Left ventricle myocardium inferior (tissue), 1 donor: ENCODE measurements around the gene CNTN4. TPM values are rescaled to one million over a fixed set of nuclear protein-coding genes. Genes with fewer than 3 reads are reported as not detected.

Source experiments
- DNase-seq: peaks from one replicate; pipeline ENCODE4 v3.0.0-alpha.2; 2020
- H3K27ac ChIP-seq: fragments of 200-600 bp; replicated peaks from 2 replicates; pipeline ENCODE4 v1.8.0; 2021
- H3K27me3 ChIP-seq: fragments of 200-600 bp; 2 replicates; pipeline ENCODE4 v1.8.0; 2021; ENCODE audit warnings: low read depth
- H3K36me3 ChIP-seq: fragments of 200-600 bp; 2 replicates; pipeline ENCODE4 v1.8.0; 2021
- H3K4me1 ChIP-seq: fragments of 200-600 bp; 2 replicates; pipeline ENCODE4 v1.8.0; 2021
- H3K4me3 ChIP-seq: fragments of 200-600 bp; 2 replicates; pipeline ENCODE4 v1.8.0; 2021; ENCODE audit warnings: mild to moderate bottlenecking, moderate library complexity
- H3K9me3 ChIP-seq: fragments of 200-600 bp; replicated peaks from 2 replicates; pipeline ENCODE4 v1.8.0; 2021
- CTCF ChIP-seq: fragments of 200-600 bp; IDR thresholded peaks from 2 replicates; pipeline ENCODE4 v1.8.0; 2021; ENCODE audit warnings: antibody characterized with exemption, mild to moderate bottlenecking, borderline replicate concordance
- intact Hi-C: fragments of 100-400 bp; cut with micrococcal nuclease; formaldehyde crosslinking; loops from one replicate; pipeline ENCODE4 v1.11.0; 2022
- total RNA-seq: library from RNA; stranded (reverse); fragmentation: NEBNext Ultra II Directional; extraction: Animal tissue kit (Norgen Biotek cat#: 25700); gene quantifications from one replicate; pipeline ENCODE4 v1.2.1, GENCODE V29; 2021
- donor health status: DM: no; HTN: yes; CAD: no; lungs with severe emphysema.

CNTN4 gene
- total RNA-seq, 1 donor from 2014 or later: 1.2 TPM

GRCh38 chr3:2153053-2153452 is 54.4 kb downstream of the CNTN4 start:
- Histone ChIP-seq H3K4me3 (no peak overlapping the region), H3K27ac (no peak overlapping the region), H3K4me1 (no peaks in the 10 kb centered on the region), H3K9me3 (no peaks in the 10 kb centered on the region), H3K27me3 (peaks cover 12% of the 10 kb centered on the region), H3K36me3 (no peaks in the 10 kb centered on the region)
- no peak for TF ChIP-seq CTCF
- intact Hi-C loops: no loop called here
- no peak for DNase-seq

- Histone ChIP-seq H3K27ac (no peak overlapping the region), H3K27me3 (peaks cover 12% of the 10 kb centered on the region), H3K4me1 (no peaks in the 10 kb centered on the region), H3K36me3 (no peaks in the 10 kb centered on the region), H3K4me3 (no peak overlapping the region), H3K9me3 (no peaks in the 10 kb centered on the region)
- DNase-seq: no peak
- intact Hi-C loops: no loop called here
- TF ChIP-seq CTCF: no peak
Observed at GRCh38 chr3:2153547-2153946, 54.9 kb downstream of the CNTN4 start.

- no peaks in the 10 kb centered on the region for H3K4me1 ChIP-seq
- no peak overlapping the region for H3K27ac ChIP-seq
- no peak overlapping the region for H3K4me3 ChIP-seq
- H3K9me3 ChIP-seq: no peaks in the 10 kb centered on the region
- intact Hi-C loops: no loop called here
- DNase-seq: no peak
- no peak for TF ChIP-seq CTCF
- peaks cover 12% of the 10 kb centered on the region for H3K27me3 ChIP-seq
- H3K36me3 ChIP-seq: no peaks in the 10 kb centered on the region
Observed at GRCh38 chr3:2154621-2155020, 56.0 kb downstream of the CNTN4 start.

GRCh38 chr3:2156244-2156847 is 57.7 kb downstream of the CNTN4 start:
- H3K4me3 ChIP-seq: no peak overlapping the region
- peaks cover 12% of the 10 kb centered on the region for H3K27me3 ChIP-seq
- H3K4me1 ChIP-seq: no peaks in the 10 kb centered on the region
- no peaks in the 10 kb centered on the region for H3K36me3 ChIP-seq
- no peak for DNase-seq
- intact Hi-C loops: no loop called here
- H3K9me3 ChIP-seq: no peaks in the 10 kb centered on the region
- no peak overlapping the region for H3K27ac ChIP-seq
- peak; percentile 43 for TF ChIP-seq CTCF

- H3K27me3 ChIP-seq: peaks cover 12% of the 10 kb centered on the region
- no peaks in the 10 kb centered on the region for H3K36me3 ChIP-seq
- no peak for TF ChIP-seq CTCF
- H3K27ac ChIP-seq: no peak overlapping the region
- H3K9me3 ChIP-seq: no peaks in the 10 kb centered on the region
- no peak overlapping the region for H3K4me3 ChIP-seq
- intact Hi-C loops: no loop called here
- DNase-seq: no peak
- H3K4me1 ChIP-seq: no peaks in the 10 kb centered on the region
Observed at GRCh38 chr3:2158828-2159227, 60.2 kb downstream of the CNTN4 start.

- no peaks in the 10 kb centered on the region for H3K9me3 ChIP-seq
- no peak overlapping the region for H3K27ac ChIP-seq
- no peak overlapping the region for H3K4me3 ChIP-seq
- intact Hi-C loops: no loop called here
- no peaks in the 10 kb centered on the region for H3K27me3 ChIP-seq
- no peaks in the 10 kb centered on the region for H3K4me1 ChIP-seq
- DNase-seq: no peak
- peak; percentile 21 for TF ChIP-seq CTCF
- H3K36me3 ChIP-seq: no peaks in the 10 kb centered on the region
Observed at GRCh38 chr3:2166552-2166951, 67.9 kb downstream of the CNTN4 start.
